ENCODE results near the gene PTPRD. TPM values are rescaled to one million over a fixed set of nuclear protein-coding genes. Genes with fewer than 3 reads are reported as not detected.

The PTPRD gene
- total RNA-seq, 1 donor, result 0.52 TPM

- Histone ChIP-seq H3K27me3 (ENCODE audit: insufficient read depth, low read length) (no peaks in the 10 kb centered on the region), H3K4me1 (ENCODE audit: insufficient read depth, low read length) (no peaks in the 10 kb centered on the region), H3K4me3 (ENCODE audit: low read length) (no peak overlapping the region), H3K9me3 (ENCODE audit: low read depth, low read length) (no peaks in the 10 kb centered on the region)
Measured at GRCh38 chr9:8338767-8339510, 2273.9 kb downstream of the PTPRD start.

GRCh38 chr9:8337834-8338766, 2274.7 kb downstream of the PTPRD start:
- H3K4me1 ChIP-seq (ENCODE audit: insufficient read depth, low read length), result no peaks in the 10 kb centered on the region
- no peaks in the 10 kb centered on the region for H3K9me3 ChIP-seq (ENCODE audit: low read depth, low read length)

GRCh38 chr9:8332871-8333270, 2279.9 kb downstream of the PTPRD start:
- H3K4me3 ChIP-seq (ENCODE audit: low read length), result no peak overlapping the region
- H3K9me3 ChIP-seq (ENCODE audit: low read depth, low read length), result no peaks in the 10 kb centered on the region
- H3K4me1 ChIP-seq (ENCODE audit: insufficient read depth, low read length), result no peaks in the 10 kb centered on the region
- no peaks in the 10 kb centered on the region for H3K27me3 ChIP-seq (ENCODE audit: insufficient read depth, low read length)

More at GRCh38 chr9:8337834-8338766, 2274.7 kb downstream of the PTPRD start:
- Histone ChIP-seq H3K27me3 (ENCODE audit: insufficient read depth, low read length) (no peaks in the 10 kb centered on the region), H3K4me3 (ENCODE audit: low read length) (no peak overlapping the region)

GRCh38 chr9:8332331-8332650, 2280.5 kb downstream of the PTPRD start:
- no peaks in the 10 kb centered on the region for H3K27me3 ChIP-seq (ENCODE audit: insufficient read depth, low read length)
- no peak overlapping the region for H3K4me3 ChIP-seq (ENCODE audit: low read length)
- no peaks in the 10 kb centered on the region for H3K4me1 ChIP-seq (ENCODE audit: insufficient read depth, low read length)
- H3K9me3 ChIP-seq (ENCODE audit: low read depth, low read length), result no peaks in the 10 kb centered on the region

GRCh38 chr9:8331507-8332330, 2281.1 kb downstream of the PTPRD start:
- no peaks in the 10 kb centered on the region for H3K4me1 ChIP-seq (ENCODE audit: insufficient read depth, low read length)
- H3K9me3 ChIP-seq (ENCODE audit: low read depth, low read length), result no peaks in the 10 kb centered on the region
- no peak overlapping the region for H3K4me3 ChIP-seq (ENCODE audit: low read length)
- no peaks in the 10 kb centered on the region for H3K27me3 ChIP-seq (ENCODE audit: insufficient read depth, low read length)

GRCh38 chr9:8329561-8330283, 2283.1 kb downstream of the PTPRD start:
- Histone ChIP-seq H3K4me3 (ENCODE audit: low read length) (no peak overlapping the region), H3K4me1 (ENCODE audit: insufficient read depth, low read length) (no peaks in the 10 kb centered on the region), H3K27me3 (ENCODE audit: insufficient read depth, low read length) (no peaks in the 10 kb centered on the region), H3K9me3 (ENCODE audit: low read depth, low read length) (no peaks in the 10 kb centered on the region)

GRCh38 chr9:8315211-8315610, 2297.6 kb downstream of the PTPRD start:
- no peaks in the 10 kb centered on the region for H3K27me3 ChIP-seq (ENCODE audit: insufficient read depth, low read length)
- peaks cover 8% of the 10 kb centered on the region for H3K9me3 ChIP-seq (ENCODE audit: low read depth, low read length)
- H3K4me1 ChIP-seq (ENCODE audit: insufficient read depth, low read length), result no peaks in the 10 kb centered on the region
- H3K4me3 ChIP-seq (ENCODE audit: low read length), result no peak overlapping the region

- Histone ChIP-seq H3K4me1 (ENCODE audit: insufficient read depth, low read length) (no peaks in the 10 kb centered on the region), H3K27me3 (ENCODE audit: insufficient read depth, low read length) (no peaks in the 10 kb centered on the region), H3K4me3 (ENCODE audit: low read length) (no peak overlapping the region), H3K9me3 (ENCODE audit: low read depth, low read length) (peaks cover 21% of the 10 kb centered on the region)
Measured at GRCh38 chr9:8309258-8309657, 2303.5 kb downstream of the PTPRD start.

GRCh38 chr9:8304720-8305119, 2308.1 kb downstream of the PTPRD start:
- Histone ChIP-seq H3K4me1 (ENCODE audit: insufficient read depth, low read length) (no peaks in the 10 kb centered on the region), H3K27me3 (ENCODE audit: insufficient read depth, low read length) (no peaks in the 10 kb centered on the region), H3K9me3 (ENCODE audit: low read depth, low read length) (peaks cover 12% of the 10 kb centered on the region), H3K4me3 (ENCODE audit: low read length) (no peak overlapping the region)

GRCh38 chr9:8301296-8301695, 2311.5 kb downstream of the PTPRD start:
- Histone ChIP-seq H3K27me3 (ENCODE audit: insufficient read depth, low read length) (no peaks in the 10 kb centered on the region), H3K4me1 (ENCODE audit: insufficient read depth, low read length) (no peaks in the 10 kb centered on the region), H3K9me3 (ENCODE audit: low read depth, low read length) (no peaks in the 10 kb centered on the region), H3K4me3 (ENCODE audit: low read length) (no peak overlapping the region)

GRCh38 chr9:8297047-8297446, 2315.8 kb downstream of the PTPRD start:
- Histone ChIP-seq H3K4me3 (ENCODE audit: low read length) (no peak overlapping the region), H3K9me3 (ENCODE audit: low read depth, low read length) (no peaks in the 10 kb centered on the region), H3K4me1 (ENCODE audit: insufficient read depth, low read length) (no peaks in the 10 kb centered on the region), H3K27me3 (ENCODE audit: insufficient read depth, low read length) (no peaks in the 10 kb centered on the region)

- no peaks in the 10 kb centered on the region for H3K4me1 ChIP-seq (ENCODE audit: insufficient read depth, low read length)
- H3K27me3 ChIP-seq (ENCODE audit: insufficient read depth, low read length), result no peaks in the 10 kb centered on the region
- no peak overlapping the region for H3K4me3 ChIP-seq (ENCODE audit: low read length)
- H3K9me3 ChIP-seq (ENCODE audit: low read depth, low read length), result no peaks in the 10 kb centered on the region
Measured at GRCh38 chr9:8292657-8293056, 2320.1 kb downstream of the PTPRD start.

GRCh38 chr9:8289681-8290080, 2323.1 kb downstream of the PTPRD start:
- Histone ChIP-seq H3K4me1 (ENCODE audit: insufficient read depth, low read length) (no peaks in the 10 kb centered on the region), H3K4me3 (ENCODE audit: low read length) (no peak overlapping the region), H3K9me3 (ENCODE audit: low read depth, low read length) (no peaks in the 10 kb centered on the region), H3K27me3 (ENCODE audit: insufficient read depth, low read length) (no peaks in the 10 kb centered on the region)

GRCh38 chr9:8287970-8288369, 2324.8 kb downstream of the PTPRD start:
- no peak overlapping the region for H3K4me3 ChIP-seq (ENCODE audit: low read length)
- no peaks in the 10 kb centered on the region for H3K27me3 ChIP-seq (ENCODE audit: insufficient read depth, low read length)
- H3K4me1 ChIP-seq (ENCODE audit: insufficient read depth, low read length), result no peaks in the 10 kb centered on the region
- no peaks in the 10 kb centered on the region for H3K9me3 ChIP-seq (ENCODE audit: low read depth, low read length)
